Measurements from ENCODE around the gene GALNT10.

DNA sequence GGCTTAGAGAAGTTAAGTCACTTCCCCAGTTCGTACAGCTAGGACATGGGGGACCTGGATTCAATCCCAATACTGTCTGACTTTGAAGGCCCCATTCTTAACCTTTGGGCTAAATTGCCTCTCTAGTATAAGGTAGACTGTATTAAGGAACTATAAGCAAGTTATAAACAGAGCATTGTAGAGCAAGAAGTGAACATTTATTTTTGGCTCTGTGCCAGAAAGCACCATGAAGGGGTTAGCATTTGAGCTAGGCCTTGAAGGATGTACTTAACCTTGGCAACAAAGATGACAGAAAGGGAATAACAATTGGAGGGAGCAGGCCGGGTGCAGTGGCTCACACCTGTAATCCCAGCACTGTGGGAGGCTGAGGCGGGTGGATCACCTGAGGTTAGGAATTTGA, 32.8 kb downstream of the GALNT10 start:
- TF ChIP-seq SRF (IDR thresholded peaks at IDR 0.05; ENCODE audit: low read depth, low read length) = no peak
- TF ChIP-seq, protein P1, sequence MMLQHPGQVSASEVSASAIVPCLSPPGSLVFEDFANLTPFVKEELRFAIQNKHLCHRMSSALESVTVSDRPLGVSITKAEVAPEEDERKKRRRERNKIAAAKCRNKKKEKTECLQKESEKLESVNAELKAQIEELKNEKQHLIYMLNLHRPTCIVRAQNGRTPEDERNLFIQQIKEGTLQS (IDR thresholded peaks at IDR 0.05; ENCODE audit: insufficient read depth, low read depth, low read length) = no peak
- TF ChIP-seq, protein P2, sequence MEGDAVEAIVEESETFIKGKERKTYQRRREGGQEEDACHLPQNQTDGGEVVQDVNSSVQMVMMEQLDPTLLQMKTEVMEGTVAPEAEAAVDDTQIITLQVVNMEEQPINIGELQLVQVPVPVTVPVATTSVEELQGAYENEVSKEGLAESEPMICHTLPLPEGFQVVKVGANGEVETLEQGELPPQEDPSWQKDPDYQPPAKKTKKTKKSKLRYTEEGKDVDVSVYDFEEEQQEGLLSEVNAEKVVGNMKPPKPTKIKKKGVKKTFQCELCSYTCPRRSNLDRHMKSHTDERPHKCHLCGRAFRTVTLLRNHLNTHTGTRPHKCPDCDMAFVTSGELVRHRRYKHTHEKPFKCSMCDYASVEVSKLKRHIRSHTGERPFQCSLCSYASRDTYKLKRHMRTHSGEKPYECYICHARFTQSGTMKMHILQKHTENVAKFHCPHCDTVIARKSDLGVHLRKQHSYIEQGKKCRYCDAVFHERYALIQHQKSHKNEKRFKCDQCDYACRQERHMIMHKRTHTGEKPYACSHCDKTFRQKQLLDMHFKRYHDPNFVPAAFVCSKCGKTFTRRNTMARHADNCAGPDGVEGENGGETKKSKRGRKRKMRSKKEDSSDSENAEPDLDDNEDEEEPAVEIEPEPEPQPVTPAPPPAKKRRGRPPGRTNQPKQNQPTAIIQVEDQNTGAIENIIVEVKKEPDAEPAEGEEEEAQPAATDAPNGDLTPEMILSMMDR (IDR thresholded peaks at IDR 0.05; ENCODE audit: control extremely low read depth in 1 of 3, insufficient read depth in 1 of 3, low read depth in 1 of 3, low read length in 3 of 3) = no peak
- TF ChIP-seq FOSL1 (IDR thresholded peaks at IDR 0.05; ENCODE audit: insufficient read depth, low read depth, low read length) = no peak
- TF ChIP-seq ASH2L (IDR thresholded peaks at IDR 0.05; ENCODE audit: low read length) = no peak
- no peak for TF ChIP-seq TAF1 (IDR thresholded peaks at IDR 0.05; ENCODE audit: low read depth, low read length)
- no peak for TF ChIP-seq POLR2A (IDR thresholded peaks at IDR 0.05; ENCODE audit: control extremely low read depth in 1 of 2, low read depth in 2 of 2, low read length in 2 of 2)
- TF ChIP-seq POLR2AphosphoS5 (IDR thresholded peaks at IDR 0.05; ENCODE audit: low read depth, low read length) = no peak
- no peak for TF ChIP-seq CREB1 (IDR thresholded peaks at IDR 0.05)
- no peak for TF ChIP-seq EZH2 (IDR thresholded peaks at IDR 0.05; ENCODE audit: low read depth, low read length, severe bottlenecking)
- TF ChIP-seq JUN (IDR thresholded peaks at IDR 0.05; ENCODE audit: low read depth, low read length) = no peak
